ENCODE results near the gene EXTL1.

Gene EXTL1

DNA sequence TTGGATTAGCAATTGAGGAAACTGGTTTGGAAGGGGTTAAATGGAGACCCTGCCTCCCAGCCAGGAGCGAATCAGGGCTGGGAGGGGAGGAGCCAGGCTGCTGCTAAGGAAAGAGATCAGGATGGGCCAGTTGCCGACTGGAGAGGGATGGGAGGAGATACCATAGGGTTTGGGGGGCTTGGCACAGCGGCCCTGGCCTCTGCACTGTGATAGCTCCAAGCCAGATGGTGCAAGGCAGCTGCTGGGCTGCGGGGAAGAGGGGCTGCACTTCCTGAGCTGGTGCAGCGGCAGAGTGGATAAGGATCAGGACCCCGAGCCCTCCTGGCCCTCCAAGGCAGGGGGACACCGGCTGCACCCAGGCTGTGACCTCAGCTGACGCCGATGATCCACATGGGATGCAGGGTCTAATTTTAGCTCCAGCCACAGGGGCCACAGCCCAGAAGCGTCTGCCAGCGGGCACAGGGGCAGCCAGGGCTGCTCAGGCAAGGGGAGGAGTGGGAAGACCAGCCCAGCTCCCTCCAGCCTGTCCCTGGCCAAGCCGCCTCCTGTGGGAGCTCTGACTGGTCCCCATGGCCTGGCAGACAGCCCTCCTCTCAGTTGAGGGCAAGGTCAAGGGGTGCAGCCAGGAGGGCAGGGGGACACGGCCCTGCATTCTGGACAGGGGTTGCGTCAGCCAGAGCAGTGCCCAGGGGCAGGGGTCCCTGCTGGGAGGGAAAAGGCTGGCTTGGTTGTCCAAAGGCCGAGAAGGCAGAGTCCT is at the start of gene EXTL1:
TSS of gene EXTL1 (plus strand) at position 129 of the 757 bp plus-strand sequence. CDS start 872 bp downstream, outside the sequence.
- TF ChIP-seq, protein P1, sequence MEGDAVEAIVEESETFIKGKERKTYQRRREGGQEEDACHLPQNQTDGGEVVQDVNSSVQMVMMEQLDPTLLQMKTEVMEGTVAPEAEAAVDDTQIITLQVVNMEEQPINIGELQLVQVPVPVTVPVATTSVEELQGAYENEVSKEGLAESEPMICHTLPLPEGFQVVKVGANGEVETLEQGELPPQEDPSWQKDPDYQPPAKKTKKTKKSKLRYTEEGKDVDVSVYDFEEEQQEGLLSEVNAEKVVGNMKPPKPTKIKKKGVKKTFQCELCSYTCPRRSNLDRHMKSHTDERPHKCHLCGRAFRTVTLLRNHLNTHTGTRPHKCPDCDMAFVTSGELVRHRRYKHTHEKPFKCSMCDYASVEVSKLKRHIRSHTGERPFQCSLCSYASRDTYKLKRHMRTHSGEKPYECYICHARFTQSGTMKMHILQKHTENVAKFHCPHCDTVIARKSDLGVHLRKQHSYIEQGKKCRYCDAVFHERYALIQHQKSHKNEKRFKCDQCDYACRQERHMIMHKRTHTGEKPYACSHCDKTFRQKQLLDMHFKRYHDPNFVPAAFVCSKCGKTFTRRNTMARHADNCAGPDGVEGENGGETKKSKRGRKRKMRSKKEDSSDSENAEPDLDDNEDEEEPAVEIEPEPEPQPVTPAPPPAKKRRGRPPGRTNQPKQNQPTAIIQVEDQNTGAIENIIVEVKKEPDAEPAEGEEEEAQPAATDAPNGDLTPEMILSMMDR (conservative IDR thresholded peaks at IDR 0.05; ENCODE audit: low read depth, low read length), result no peak
- no peak for DNase-seq (ENCODE audit: low read depth)

DNA sequence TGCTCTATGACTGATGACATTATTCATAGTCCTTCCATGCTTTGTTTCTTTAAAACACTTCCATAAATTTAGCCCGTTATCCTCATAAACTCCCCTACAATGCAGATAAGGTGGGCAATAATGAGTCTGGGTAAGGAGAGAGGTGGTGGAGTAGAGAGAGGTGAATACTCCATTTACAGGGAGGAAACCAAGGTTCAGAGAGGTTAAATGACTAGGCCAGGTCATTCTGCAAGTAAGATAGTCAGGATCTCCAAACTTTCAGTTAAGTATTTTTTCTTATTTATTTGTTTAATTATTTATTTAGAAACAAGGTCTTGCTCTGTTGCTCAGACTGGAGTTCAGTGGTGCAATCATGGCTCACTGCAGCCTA is 49.8 kb upstream of the EXTL1 start:
- TF ChIP-seq, protein P1 (conservative IDR thresholded peaks at IDR 0.05; ENCODE audit: low read depth, low read length), result no peak

More for the DNA sequence above, at the start of gene EXTL1:
- peak within 1 kb of the TSS; percentile 43 for H3K4me3 ChIP-seq (ENCODE audit: low read length)

GRCh38 chr1:25973610-25974321 is 47.8 kb upstream of the EXTL1 start:
- DNase-seq (ENCODE audit: low read depth), result no peak
- TF ChIP-seq, protein P1 (conservative IDR thresholded peaks at IDR 0.05; ENCODE audit: low read depth, low read length), result no peak
- H3K4me3 ChIP-seq (ENCODE audit: low read length), result no peak overlapping the region

More for the DNA sequence above, 49.8 kb upstream of the EXTL1 start:
- H3K4me3 ChIP-seq (ENCODE audit: low read length), result no peak overlapping the region
- DNase-seq (ENCODE audit: low read depth), result no peak

DNA sequence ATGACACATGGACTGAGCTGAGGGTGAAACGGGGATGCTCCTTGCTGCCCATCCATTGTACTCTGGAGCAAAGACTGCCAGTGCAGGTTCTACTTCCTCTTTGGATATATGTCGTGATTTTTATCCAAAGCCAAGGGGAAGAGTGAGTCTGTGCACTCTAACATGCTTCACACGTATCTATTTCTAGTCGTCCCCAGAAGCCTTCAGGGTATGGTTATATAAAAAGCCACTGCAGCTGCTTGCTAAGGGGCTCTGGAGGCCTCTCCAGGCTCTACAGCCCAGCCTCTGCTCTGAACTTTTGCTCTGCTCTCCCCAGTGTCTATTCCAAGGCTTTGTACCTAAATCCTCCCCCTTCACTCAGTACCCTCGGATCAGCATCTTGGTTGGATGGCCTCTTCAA is 43.8 kb upstream of the EXTL1 start:
- H3K4me3 ChIP-seq (ENCODE audit: low read length), result no peak overlapping the region
- no peak for DNase-seq (ENCODE audit: low read depth)
- TF ChIP-seq, protein P1 (conservative IDR thresholded peaks at IDR 0.05; ENCODE audit: low read depth, low read length), result no peak

GRCh38 chr1:25978403-25978802 is 43.2 kb upstream of the EXTL1 start:
- no peak for DNase-seq (ENCODE audit: low read depth)
- TF ChIP-seq, protein P1 (conservative IDR thresholded peaks at IDR 0.05; ENCODE audit: low read depth, low read length), result no peak
- H3K4me3 ChIP-seq (ENCODE audit: low read length), result no peak overlapping the region

DNA sequence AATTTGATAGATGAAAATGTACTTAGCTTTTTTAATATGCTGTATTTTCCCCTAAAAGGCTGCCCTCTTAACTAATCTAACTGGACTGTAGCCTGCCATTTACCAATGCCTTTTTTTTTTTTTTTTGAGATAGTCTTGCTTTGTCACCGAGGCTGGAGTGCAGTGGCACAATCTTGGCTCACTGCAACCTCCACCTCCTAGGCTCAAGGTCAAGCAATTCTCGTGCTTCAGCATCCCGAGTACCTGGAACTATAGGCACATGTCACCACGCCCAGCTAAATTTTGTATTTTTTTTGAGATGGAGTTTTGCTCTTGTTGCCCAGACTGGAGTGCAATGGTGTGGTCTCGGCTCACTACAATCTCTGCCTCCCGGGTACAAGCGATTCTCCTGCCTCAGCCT is 42.4 kb upstream of the EXTL1 start:
- TF ChIP-seq, protein P1 (conservative IDR thresholded peaks at IDR 0.05; ENCODE audit: low read depth, low read length), result no peak
- no peak overlapping the region for H3K4me3 ChIP-seq (ENCODE audit: low read length)
- no peak for DNase-seq (ENCODE audit: low read depth)
